Thyroid gland (tissue), 4 donors: ENCODE measurements around the gene ZNF516. TPM values are rescaled to one million over a fixed set of nuclear protein-coding genes. Genes with fewer than 3 reads are reported as not detected.

Source experiments
- DNase-seq, 2 donors: peaks; one replicate each; pipeline ENCODE4 v3.0.0-alpha.2; 2019
- H3K27ac ChIP-seq, 3 donors: fragments of 200-600 bp; sonication (generic); 1 replicate in 2 of 3; 2 replicates in 1 of 3; pipeline ENCODE4 v1.5.1; 2016 to 2019; ENCODE audit warnings: mild to moderate bottlenecking in 1 of 3, moderate library complexity in 1 of 3
- H3K27me3 ChIP-seq: fragments of 200-600 bp; sonication (generic); one replicate; pipeline ENCODE4 v1.5.1; 2019
- H3K36me3 ChIP-seq, 2 donors: fragments of 200-600 bp; sonication (generic); one replicate each; pipeline ENCODE4 v1.5.1; 2016 to 2019
- H3K4me1 ChIP-seq, 2 donors: fragments of 200-600 bp; sonication (generic); one replicate each; pipeline ENCODE4 v1.5.1; 2017 to 2019
- H3K4me3 ChIP-seq, 3 donors: fragments of 200-600 bp; sonication (generic); replicated peaks in 1 of 3; 1 replicate in 2 of 3; 2 replicates in 1 of 3; pipeline ENCODE4 v1.5.1; 2016; ENCODE audit warnings: mild to moderate bottlenecking in 1 of 3
- H3K9me3 ChIP-seq: fragments of 200-600 bp; sonication (generic); one replicate; pipeline ENCODE4 v1.5.1; 2017
- POLR2A ChIP-seq, 2 donors: fragments of 450-650 bp; IDR thresholded peaks; one replicate each; pipeline ENCODE4 v1.6.1; 2017; ENCODE audit warnings: antibody characterized with exemption in 2 of 2, mild to moderate bottlenecking in 2 of 2, moderate library complexity in 1 of 2
- WGBS, 2 donors: methylation state at CpG; one replicate each; pipeline ENCODE4 v1.1.5; 2017; 5-methylcytosine and 5-hydroxymethylcytosine counted together
- intact Hi-C: fragments of 100-400 bp; cut with DNase I; formaldehyde crosslinking; loops from one replicate; pipeline ENCODE4 v1.15.1; 2023
- total RNA-seq, 4 donors: library from RNA; depleted of rRNA; stranded (reverse); fragments of >200 nt; gene quantifications; one replicate each; pipeline ENCODE4 v1.2.3, GENCODE V29; 2016
- TF ChIP-seq, protein P1 (sequence below), 6 experiments: fragments of 200-600 bp in 3 of 6; fragments of 450-650 bp in 3 of 6; sonication (generic) in 3 of 6; IDR thresholded peaks; one replicate each; pipeline ENCODE4 v1.5.1; 2016 to 2019; ENCODE audit warnings: antibody characterized with exemption in 6 of 6, mild to moderate bottlenecking in 2 of 6, inconsistent platforms in 1 of 6, moderate library complexity in 1 of 6

Gene ZNF516
- total RNA-seq, 4 donors from 2014 or later, result 25.4 to 44.8 (median 28.6) TPM

DNA sequence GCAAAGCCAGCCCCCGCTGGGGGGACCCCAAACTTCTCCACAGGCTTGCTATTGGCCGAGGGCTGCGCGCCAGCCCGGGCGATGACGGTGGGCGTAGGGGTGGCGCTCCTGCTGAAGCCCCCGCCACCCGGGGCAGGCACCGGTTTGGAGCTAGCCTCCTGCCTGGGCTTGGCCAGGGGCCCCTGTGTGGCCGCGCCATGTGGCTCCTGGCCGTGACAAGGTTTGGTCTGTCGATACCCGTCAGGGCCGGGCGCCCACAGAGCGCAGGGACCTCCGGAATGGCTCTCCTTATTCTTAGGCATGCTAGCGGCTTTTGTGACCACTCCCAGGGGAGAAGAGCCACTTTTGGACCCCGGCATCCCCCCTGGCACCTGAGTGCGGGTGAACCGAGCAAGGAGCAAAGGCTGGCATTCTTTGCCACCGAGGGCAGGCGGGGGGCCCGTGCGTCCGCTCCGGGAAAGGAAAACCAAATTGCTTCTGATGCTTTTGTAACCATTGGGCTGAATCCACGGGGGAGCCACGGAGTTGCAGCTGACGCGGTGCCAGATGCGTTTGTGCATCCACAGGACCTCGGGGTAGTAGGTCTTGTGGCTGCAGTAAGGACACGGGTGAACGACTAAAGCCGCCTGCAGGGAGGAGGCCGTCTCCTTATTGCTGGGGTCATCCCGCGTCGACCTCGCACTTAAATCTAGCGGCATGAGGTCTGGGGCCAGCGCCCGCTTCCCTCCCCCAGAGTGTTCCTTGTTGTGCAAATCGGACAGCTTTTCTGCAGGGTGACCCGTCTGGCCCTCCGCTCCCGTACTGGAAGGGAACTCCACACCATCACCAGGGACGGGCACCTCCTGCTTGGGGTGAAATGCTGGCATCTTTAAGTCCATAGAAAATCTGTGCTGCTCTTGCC is 115.6 kb downstream of the ZNF516 start:
- no peak for DNase-seq
- no peaks in the 10 kb centered on the region for H3K4me1 ChIP-seq
- H3K4me3 ChIP-seq, result no peak overlapping the region
- 96 to 97% methylated on average over 25 to 42 of the region's 53 CpGs for WGBS, 2 donors
- no peaks in the 10 kb centered on the region for H3K27me3 ChIP-seq
- no peaks in the 10 kb centered on the region for H3K9me3 ChIP-seq
- no peak overlapping the region for H3K27ac ChIP-seq
- intact Hi-C loops, result no loop called here
- H3K36me3 ChIP-seq, result peaks cover 11 to 16% of the 10 kb centered on the region in 2 donors
- TF ChIP-seq, protein P1, sequence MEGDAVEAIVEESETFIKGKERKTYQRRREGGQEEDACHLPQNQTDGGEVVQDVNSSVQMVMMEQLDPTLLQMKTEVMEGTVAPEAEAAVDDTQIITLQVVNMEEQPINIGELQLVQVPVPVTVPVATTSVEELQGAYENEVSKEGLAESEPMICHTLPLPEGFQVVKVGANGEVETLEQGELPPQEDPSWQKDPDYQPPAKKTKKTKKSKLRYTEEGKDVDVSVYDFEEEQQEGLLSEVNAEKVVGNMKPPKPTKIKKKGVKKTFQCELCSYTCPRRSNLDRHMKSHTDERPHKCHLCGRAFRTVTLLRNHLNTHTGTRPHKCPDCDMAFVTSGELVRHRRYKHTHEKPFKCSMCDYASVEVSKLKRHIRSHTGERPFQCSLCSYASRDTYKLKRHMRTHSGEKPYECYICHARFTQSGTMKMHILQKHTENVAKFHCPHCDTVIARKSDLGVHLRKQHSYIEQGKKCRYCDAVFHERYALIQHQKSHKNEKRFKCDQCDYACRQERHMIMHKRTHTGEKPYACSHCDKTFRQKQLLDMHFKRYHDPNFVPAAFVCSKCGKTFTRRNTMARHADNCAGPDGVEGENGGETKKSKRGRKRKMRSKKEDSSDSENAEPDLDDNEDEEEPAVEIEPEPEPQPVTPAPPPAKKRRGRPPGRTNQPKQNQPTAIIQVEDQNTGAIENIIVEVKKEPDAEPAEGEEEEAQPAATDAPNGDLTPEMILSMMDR (IDR thresholded peaks at IDR 0.05), result no peak
- TF ChIP-seq POLR2A (IDR thresholded peaks at IDR 0.05), result no peak

GRCh38 chr18:76378526-76379215 is 116.4 kb downstream of the ZNF516 start:
- intact Hi-C loops, result no loop called here
- H3K4me1 ChIP-seq, result no peaks in the 10 kb centered on the region
- peaks cover 11 to 16% of the 10 kb centered on the region in 2 donors for H3K36me3 ChIP-seq
- H3K27me3 ChIP-seq, result no peaks in the 10 kb centered on the region
- no peak for DNase-seq
- WGBS, 2 donors, result 94 to 95% methylated on average over 20 to 21 of the region's 32 CpGs
- H3K4me3 ChIP-seq, result no peak overlapping the region
- H3K9me3 ChIP-seq, result no peaks in the 10 kb centered on the region
- H3K27ac ChIP-seq, result no peak overlapping the region
- TF ChIP-seq POLR2A (IDR thresholded peaks at IDR 0.05), result no peak
- TF ChIP-seq, protein P1 (IDR thresholded peaks at IDR 0.05), result no peak

DNA sequence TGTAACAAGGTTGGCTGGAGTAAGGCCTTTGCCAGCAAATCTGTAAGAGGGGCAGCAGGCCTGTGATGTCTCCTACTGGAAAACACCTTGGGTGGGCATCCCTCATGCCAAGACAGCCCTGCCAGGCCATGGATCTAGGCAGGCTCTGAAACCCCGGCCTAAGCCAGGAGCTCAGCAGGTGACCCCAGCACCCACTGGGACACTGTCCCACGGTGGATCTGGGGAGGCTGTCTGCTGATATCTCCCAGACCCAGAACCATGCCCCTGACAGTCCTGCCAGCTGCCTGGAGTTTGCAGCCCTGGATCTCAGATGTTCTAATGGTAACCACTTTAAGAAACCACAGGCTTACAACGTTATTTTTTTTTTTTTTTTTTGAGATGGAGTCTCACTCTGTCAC is 117.7 kb downstream of the ZNF516 start:
- Histone ChIP-seq H3K27me3 (no peaks in the 10 kb centered on the region), H3K9me3 (no peaks in the 10 kb centered on the region), H3K4me1 (no peaks in the 10 kb centered on the region), H3K27ac (no peak overlapping the region), H3K36me3 (peaks cover 11 to 16% of the 10 kb centered on the region in 2 donors), H3K4me3 (no peak overlapping the region)
- no peak for DNase-seq
- intact Hi-C loops, result no loop called here
- 69 to 88% methylated on average over 3 of the region's 3 CpGs for WGBS, 2 donors
- TF ChIP-seq, protein P1 (IDR thresholded peaks at IDR 0.05), result no peak
- TF ChIP-seq POLR2A (IDR thresholded peaks at IDR 0.05), result no peak

DNA sequence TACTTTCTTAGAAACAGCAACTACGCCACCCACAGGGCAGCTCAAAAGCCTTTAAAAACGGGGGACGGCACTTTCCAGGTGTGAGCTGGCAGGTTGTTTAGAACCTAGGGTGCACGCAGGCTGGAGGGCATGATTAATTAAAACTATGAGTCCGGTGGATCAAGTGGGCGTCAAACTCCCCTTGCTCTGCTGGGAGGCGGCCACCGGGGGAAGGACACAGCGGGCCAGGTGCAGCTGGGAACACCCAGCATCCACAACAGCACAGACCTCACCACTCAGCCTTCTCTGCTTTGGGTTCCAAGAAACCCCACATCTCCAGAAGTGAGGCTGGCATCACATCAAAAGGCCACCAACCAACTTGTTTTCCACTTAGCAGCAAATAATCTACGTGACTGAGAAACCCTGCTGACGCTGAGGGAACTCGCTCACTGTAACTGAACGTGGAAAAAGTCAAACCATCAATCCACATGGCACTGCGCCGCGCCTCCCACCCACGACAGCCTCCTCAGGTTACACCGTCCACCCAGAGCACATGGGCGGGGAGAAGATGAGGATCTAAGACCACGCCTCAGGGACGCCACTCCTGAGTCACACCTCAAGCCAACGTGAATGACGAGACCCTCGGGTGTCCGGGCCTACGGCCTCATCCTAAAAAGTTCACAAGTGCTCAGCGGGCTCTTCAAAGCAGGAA is 118.2 kb downstream of the ZNF516 start:
- intact Hi-C loops, result no loop called here
- H3K27ac ChIP-seq, result no peak overlapping the region
- TF ChIP-seq, protein P1 (IDR thresholded peaks at IDR 0.05), result no peak
- no peak for TF ChIP-seq POLR2A (IDR thresholded peaks at IDR 0.05)
- H3K27me3 ChIP-seq, result no peaks in the 10 kb centered on the region
- no peak overlapping the region for H3K4me3 ChIP-seq
- H3K36me3 ChIP-seq, result peaks cover 11 to 16% of the 10 kb centered on the region in 2 donors
- H3K4me1 ChIP-seq, result no peaks in the 10 kb centered on the region
- 91 to 93% methylated on average over 26 to 27 of the region's 27 CpGs for WGBS, 2 donors
- no peaks in the 10 kb centered on the region for H3K9me3 ChIP-seq
- no peak for DNase-seq
